Measurements from ENCODE around the gene IDH3A.
A peak's percentile ranks its signal among the peaks of the same experiment; 100 is the strongest.

The IDH3A gene

GRCh38 chr15:78149068-78149804 lies at the start of gene IDH3A:
Gene IDH3A (plus strand): TSS chr15:78149362. CDS start chr15:78149404, 42 bp downstream.
- peak; percentile 60 for DNase-seq

- DNase-seq = no peak
Observed at GRCh38 chr15:78100886-78101285, 48.3 kb upstream of the IDH3A start.

GRCh38 chr15:78101423-78102105 lies 47.6 kb upstream of the IDH3A start:
- DNase-seq = no peak

GRCh38 chr15:78102211-78102610 lies 47.0 kb upstream of the IDH3A start:
- DNase-seq = no peak

- DNase-seq = no peak
Observed at GRCh38 chr15:78102741-78103140, 46.4 kb upstream of the IDH3A start.

- DNase-seq = no peak
Observed at GRCh38 chr15:78103406-78104118, 45.6 kb upstream of the IDH3A start.

- DNase-seq = no peak
Observed at GRCh38 chr15:78104119-78104479, 45.1 kb upstream of the IDH3A start.

- DNase-seq = no peak
Observed at GRCh38 chr15:78104566-78105475, 44.3 kb upstream of the IDH3A start.

GRCh38 chr15:78105476-78106241 lies 43.5 kb upstream of the IDH3A start:
- no peak for DNase-seq

- DNase-seq = no peak
Observed at GRCh38 chr15:78107471-78107870, 41.7 kb upstream of the IDH3A start.

GRCh38 chr15:78108300-78109084 lies 40.7 kb upstream of the IDH3A start:
- DNase-seq = no peak

GRCh38 chr15:78109156-78109555 lies 40.0 kb upstream of the IDH3A start:
- no peak for DNase-seq

GRCh38 chr15:78110096-78110495 lies 39.1 kb upstream of the IDH3A start:
- DNase-seq = no peak

GRCh38 chr15:78110916-78111475 lies 38.2 kb upstream of the IDH3A start:
- DNase-seq = no peak

- DNase-seq = no peak
Observed at GRCh38 chr15:78111788-78112187, 37.4 kb upstream of the IDH3A start.

- DNase-seq = no peak
Observed at GRCh38 chr15:78112551-78112950, 36.6 kb upstream of the IDH3A start.

- DNase-seq = no peak
Observed at GRCh38 chr15:78120523-78120922, 28.6 kb upstream of the IDH3A start.

- DNase-seq = no peak
Observed at GRCh38 chr15:78125267-78125666, 23.9 kb upstream of the IDH3A start.

- DNase-seq = no peak
Observed at GRCh38 chr15:78127882-78128281, 21.3 kb upstream of the IDH3A start.

GRCh38 chr15:78129077-78129750 lies 19.9 kb upstream of the IDH3A start:
- no peak for DNase-seq

Data from NCI-H187 treated with DMSO at 0.1 percent for 48 hours (cell line).